Endothelial cell of umbilical vein (primary cell): Measurements from ENCODE around the gene NPPB.

Source experiments
- EZH2 ChIP-seq: IDR thresholded peaks from 2 replicates; pipeline ENCODE4 v1.6.1; 2012; ENCODE audit warnings: borderline replicate concordance, low read depth, mild to moderate bottlenecking, moderate library complexity, low read length, inconsistent platforms; ENCODE audit not compliant: severe bottlenecking
- FOS ChIP-seq: IDR thresholded peaks from 2 replicates; pipeline ENCODE4 v1.6.1; 2011; ENCODE audit warnings: mild to moderate bottlenecking, low read length, moderate library complexity, borderline replicate concordance; ENCODE audit not compliant: insufficient read depth
- JUN ChIP-seq: IDR thresholded peaks from 2 replicates; pipeline ENCODE4 v1.6.1; 2011; ENCODE audit warnings: borderline replicate concordance, low read depth; ENCODE audit not compliant: insufficient read length, insufficient read depth
- MAX ChIP-seq: IDR thresholded peaks from 2 replicates; pipeline ENCODE4 v1.6.1; 2011; ENCODE audit not compliant: insufficient read depth, insufficient read length
- MYC ChIP-seq: IDR thresholded peaks from one replicate; pipeline ENCODE4 v1.6.1; 2011; ENCODE audit warnings: mild to moderate bottlenecking, low read depth, low read length
- POLR2A ChIP-seq: IDR thresholded peaks from 2 replicates; pipeline ENCODE4 v1.6.1; 2012; ENCODE audit warnings: low read depth, mild to moderate bottlenecking, control low read depth, low read length
- POLR2AphosphoS5 ChIP-seq: IDR thresholded peaks from 2 replicates; pipeline ENCODE4 v1.6.1; 2012; ENCODE audit warnings: low read depth, mild to moderate bottlenecking, control low read depth, low read length, moderate library complexity; ENCODE audit not compliant: insufficient read depth
- TF ChIP-seq, protein P1 (sequence below), 2 donors: IDR thresholded peaks; 1 replicate in 1 of 2; 2 replicates in 1 of 2; pipeline ENCODE4 v1.5.1; 2011; ENCODE audit warnings: low read length in 2 of 2, mild to moderate bottlenecking in 2 of 2, moderate library complexity in 2 of 2, control low read depth in 1 of 2, inconsistent platforms in 1 of 2, low read depth in 1 of 2; ENCODE audit not compliant: insufficient read depth in 1 of 2; ENCODE audit errors: extremely low read depth in 1 of 2

DNA sequence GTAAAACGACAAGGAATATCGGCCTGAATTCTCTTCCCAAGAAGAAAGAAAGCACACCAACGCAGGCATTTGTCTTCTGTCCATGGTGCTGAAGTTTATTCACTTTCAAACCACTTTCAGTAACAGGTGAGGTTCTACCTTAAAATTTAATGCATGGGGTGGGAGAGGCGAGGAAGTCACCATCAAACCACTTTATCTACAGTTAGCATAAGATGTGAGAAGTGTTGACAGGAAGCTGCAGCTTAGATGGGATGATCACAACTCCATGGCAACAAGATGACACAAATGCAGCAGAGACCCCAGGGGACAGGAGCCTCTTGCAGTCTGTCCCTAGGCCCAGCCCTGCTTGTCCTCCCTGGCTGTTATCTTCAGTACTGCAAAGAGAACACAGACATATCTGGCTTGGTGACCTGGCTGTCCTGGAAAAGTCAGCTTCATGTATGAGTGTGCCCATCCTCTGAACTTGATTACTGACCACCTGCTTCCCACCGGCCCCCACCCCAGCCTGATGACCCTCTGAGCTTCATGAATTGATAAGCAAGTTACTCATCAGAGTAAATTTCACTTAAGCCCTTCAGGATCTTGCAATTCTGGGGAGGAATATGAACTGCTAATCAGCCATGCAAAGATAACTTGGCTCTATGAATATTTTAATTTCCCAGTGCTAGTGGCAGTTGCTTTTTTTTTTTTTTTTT is 13.0 kb downstream of the NPPB start:
- TF ChIP-seq, protein P1, sequence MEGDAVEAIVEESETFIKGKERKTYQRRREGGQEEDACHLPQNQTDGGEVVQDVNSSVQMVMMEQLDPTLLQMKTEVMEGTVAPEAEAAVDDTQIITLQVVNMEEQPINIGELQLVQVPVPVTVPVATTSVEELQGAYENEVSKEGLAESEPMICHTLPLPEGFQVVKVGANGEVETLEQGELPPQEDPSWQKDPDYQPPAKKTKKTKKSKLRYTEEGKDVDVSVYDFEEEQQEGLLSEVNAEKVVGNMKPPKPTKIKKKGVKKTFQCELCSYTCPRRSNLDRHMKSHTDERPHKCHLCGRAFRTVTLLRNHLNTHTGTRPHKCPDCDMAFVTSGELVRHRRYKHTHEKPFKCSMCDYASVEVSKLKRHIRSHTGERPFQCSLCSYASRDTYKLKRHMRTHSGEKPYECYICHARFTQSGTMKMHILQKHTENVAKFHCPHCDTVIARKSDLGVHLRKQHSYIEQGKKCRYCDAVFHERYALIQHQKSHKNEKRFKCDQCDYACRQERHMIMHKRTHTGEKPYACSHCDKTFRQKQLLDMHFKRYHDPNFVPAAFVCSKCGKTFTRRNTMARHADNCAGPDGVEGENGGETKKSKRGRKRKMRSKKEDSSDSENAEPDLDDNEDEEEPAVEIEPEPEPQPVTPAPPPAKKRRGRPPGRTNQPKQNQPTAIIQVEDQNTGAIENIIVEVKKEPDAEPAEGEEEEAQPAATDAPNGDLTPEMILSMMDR (IDR thresholded peaks at IDR 0.05; ENCODE audit: extremely low read depth in 1 of 2, insufficient read depth in 1 of 2, low read depth in 1 of 2, low read length in 2 of 2): no peak
- TF ChIP-seq POLR2A (no peak), JUN (no peak), MYC (no peak), POLR2AphosphoS5 (no peak), EZH2 (no peak), FOS (no peak), MAX (no peak)
